ENCODE results near the gene GPR65.
A peak's percentile ranks its signal among the peaks of the same experiment; 100 is the strongest.

The GPR65 gene

GRCh38 chr14:88030892-88031291 lies 26.0 kb downstream of the GPR65 start:
- Histone ChIP-seq H3K36me3 (ENCODE audit: control insufficient read depth in 2 of 2, insufficient read depth in 1 of 2, low read length in 2 of 2) (no peaks in the 10 kb centered on the region), H3K9me3 (ENCODE audit: control insufficient read depth, insufficient read depth, low read depth, low read length) (no peaks in the 10 kb centered on the region), H3K4me3 (ENCODE audit: low read depth, low read length) (no peak overlapping the region), H3K27ac (ENCODE audit: extremely low read depth, low read depth, low read length) (no peak overlapping the region), H3K4me1 (ENCODE audit: control insufficient read depth, insufficient read depth, low read length) (no peaks in the 10 kb centered on the region)
- ChIA-PET POLR2A (no interaction called here), CTCF (interaction anchor here (0.7 to 1.5 kb wide), 2 partner anchors 13 to 86 kb away, joined by 4 read pairs; no protein-coding TSS in a partner anchor)
- no peak for TF ChIP-seq BCL6B (tag by site-specific recombination; IDR thresholded peaks at IDR 0.05)
- TF ChIP-seq ATF2 (tag by site-specific recombination; IDR thresholded peaks at IDR 0.05; ENCODE audit: low read depth) = 0 out of 2 replicates have a peak, but pooled peaks have one; percentile 9

GRCh38 chr14:88032373-88032772 lies 27.4 kb downstream of the GPR65 start:
- Histone ChIP-seq H3K4me1 (ENCODE audit: control insufficient read depth, insufficient read depth, low read length) (no peaks in the 10 kb centered on the region), H3K9me3 (ENCODE audit: control insufficient read depth, insufficient read depth, low read depth, low read length) (no peaks in the 10 kb centered on the region), H3K36me3 (ENCODE audit: control insufficient read depth in 2 of 2, insufficient read depth in 1 of 2, low read length in 2 of 2) (no peaks in the 10 kb centered on the region), H3K27ac (ENCODE audit: extremely low read depth, low read depth, low read length) (no peak overlapping the region), H3K4me3 (ENCODE audit: low read depth, low read length) (no peak overlapping the region)
- ChIA-PET POLR2A (no interaction called here), CTCF (no interaction called here)
- TF ChIP-seq ZNF585B (tag by site-specific recombination; IDR thresholded peaks at IDR 0.05) = no peak
- no peak for TF ChIP-seq ZNF26 (tag by site-specific recombination; IDR thresholded peaks at IDR 0.05)
- TF ChIP-seq GLIS2 (tag by site-specific recombination; IDR thresholded peaks at IDR 0.05) = no peak
- no peak for TF ChIP-seq ZNF426 (tag by site-specific recombination; IDR thresholded peaks at IDR 0.05)
- TF ChIP-seq GLI4 (tag by site-specific recombination; IDR thresholded peaks at IDR 0.05) = no peak
- no peak for TF ChIP-seq MEIS1 (CRISPR knock-in tag; IDR thresholded peaks at IDR 0.05; ENCODE audit: borderline replicate concordance)
- no peak for TF ChIP-seq ZNF623 (tag by site-specific recombination; IDR thresholded peaks at IDR 0.05)
- no peak for TF ChIP-seq ZNF645 (tag by site-specific recombination; IDR thresholded peaks at IDR 0.05)
- no peak for TF ChIP-seq TCF7L2 (IDR thresholded peaks at IDR 0.05; ENCODE audit: borderline replicate concordance, low read depth, low read length)
- no peak for TF ChIP-seq ZFP69B (tag by site-specific recombination; IDR thresholded peaks at IDR 0.05)
- no peak for TF ChIP-seq ZNF510 (tag by site-specific recombination; IDR thresholded peaks at IDR 0.05; ENCODE audit: insufficient replicate concordance)
- no peak for TF ChIP-seq ZNF433 (tag by site-specific recombination; IDR thresholded peaks at IDR 0.05; ENCODE audit: low read depth)
- TF ChIP-seq ZNF324 (tag by site-specific recombination; IDR thresholded peaks at IDR 0.05) = no peak
- TF ChIP-seq KLF10 (tag by site-specific recombination; IDR thresholded peaks at IDR 0.05) = no peak
- TF ChIP-seq SP2 (tag by site-specific recombination; IDR thresholded peaks at IDR 0.05) = no peak
- TF ChIP-seq KLF16 (tag by site-specific recombination; IDR thresholded peaks at IDR 0.05) = no peak
- no peak for TF ChIP-seq ZNF146 (tag by site-specific recombination; IDR thresholded peaks at IDR 0.05)
- TF ChIP-seq ZSCAN4 (tag by site-specific recombination; IDR thresholded peaks at IDR 0.05) = no peak
- TF ChIP-seq ZNF654 (tag by site-specific recombination; IDR thresholded peaks at IDR 0.05; ENCODE audit: low read depth) = no peak
- no peak for TF ChIP-seq ZNF549 (tag by site-specific recombination; IDR thresholded peaks at IDR 0.05)
